ENCODE measurements around the gene TMEM218. TPM values are rescaled to one million over a fixed set of nuclear protein-coding genes. Genes with fewer than 3 reads are reported as not detected.
A peak's percentile ranks its signal among the peaks of the same experiment; 100 is the strongest.

TMEM218 gene
- total RNA-seq, 4 donors from 2014 or later: 2.6 to 18.2 (median 10.6) TPM

GRCh38 chr11:125073616-125074483 is 37.6 kb downstream of the TMEM218 start:
- H3K9me3 ChIP-seq: no peaks in the 10 kb centered on the region
- 79 to 87% methylated on average over 6 to 19 of the region's 19 CpGs for whole genome bisulfite sequencing, 2 donors (ENCODE audit: low coverage in 1 of 2)
- H3K27ac ChIP-seq: no peak overlapping the region
- peaks cover 7% of the 10 kb centered on the region for H3K27me3 ChIP-seq
- peaks cover 0 to 9% (median 0%) of the 10 kb centered on the region in 4 donors for H3K4me1 ChIP-seq
- in situ Hi-C loops (cut with MboI; ENCODE audit: low pct_ligation_motif_present in 1 of 4, low pct_unique_long_range_greater_than_20kb in 1 of 4, low sequenced_read_pairs in 3 of 4): no loop called here
- TF ChIP-seq POLR2AphosphoS5 (IDR thresholded peaks at IDR 0.05): no peak
- no peak for TF ChIP-seq POLR2A (IDR thresholded peaks at IDR 0.05)
- no peak for TF ChIP-seq CTCF (IDR thresholded peaks at IDR 0.05)
- no peak for TF ChIP-seq EP300 (IDR thresholded peaks at IDR 0.05; ENCODE audit: low read depth)
- H3K4me3 ChIP-seq: no peak overlapping the region
- no peaks in the 10 kb centered on the region for H3K36me3 ChIP-seq
- intact Hi-C loops (cut with DNase I; ENCODE audit: low total_unique reads): no loop called here
- no peak for DNase-seq

- Histone ChIP-seq H3K4me1 (peaks cover 0 to 9% (median 0%) of the 10 kb centered on the region in 4 donors), H3K9me3 (no peaks in the 10 kb centered on the region), H3K27ac (peak overlapping the region in 3 of 4 donors; percentile 22 to 57 (median 38)), H3K27me3 (peaks cover 7% of the 10 kb centered on the region), H3K36me3 (no peaks in the 10 kb centered on the region), H3K4me3 (no peak overlapping the region)
- in situ Hi-C loops (cut with MboI; ENCODE audit: low pct_ligation_motif_present in 1 of 4, low pct_unique_long_range_greater_than_20kb in 1 of 4, low sequenced_read_pairs in 3 of 4) (no loop called here), intact Hi-C loops (cut with DNase I; ENCODE audit: low total_unique reads) (no loop called here)
- DNase-seq: no peak
- 86% methylated on average over 12 of the region's 12 CpGs; no CpG with 5 or more reads in 1 of the 2 donors for WGBS, 2 donors (ENCODE audit: low coverage in 1 of 2)
- TF ChIP-seq CTCF (IDR thresholded peaks at IDR 0.05) (no peak), POLR2AphosphoS5 (IDR thresholded peaks at IDR 0.05) (no peak), POLR2A (IDR thresholded peaks at IDR 0.05) (no peak), EP300 (IDR thresholded peaks at IDR 0.05; ENCODE audit: low read depth) (no peak)
Measured at GRCh38 chr11:125072961-125073590, 38.4 kb downstream of the TMEM218 start.

- no peak for TF ChIP-seq CTCF (IDR thresholded peaks at IDR 0.05)
- no peak for TF ChIP-seq EP300 (IDR thresholded peaks at IDR 0.05; ENCODE audit: low read depth)
- TF ChIP-seq POLR2A (IDR thresholded peaks at IDR 0.05): no peak
- no peak for TF ChIP-seq POLR2AphosphoS5 (IDR thresholded peaks at IDR 0.05)
- WGBS, 2 donors (ENCODE audit: low coverage in 1 of 2): 72% methylated on average over 12 of the region's 12 CpGs; no CpG with 5 or more reads in 1 of the 2 donors
- Histone ChIP-seq H3K4me3 (no peak overlapping the region), H3K27me3 (peaks cover 7% of the 10 kb centered on the region), H3K27ac (peak overlapping the region; percentile 26 to 57 (median 49)), H3K9me3 (no peaks in the 10 kb centered on the region), H3K4me1 (peaks cover 0 to 9% (median 0%) of the 10 kb centered on the region in 4 donors), H3K36me3 (no peaks in the 10 kb centered on the region)
- DNase-seq: peak; percentile 58
- intact Hi-C loops (cut with DNase I; ENCODE audit: low total_unique reads): no loop called here
- in situ Hi-C loops (cut with MboI; ENCODE audit: low pct_ligation_motif_present in 1 of 4, low pct_unique_long_range_greater_than_20kb in 1 of 4, low sequenced_read_pairs in 3 of 4): no loop called here
Measured at GRCh38 chr11:125072218-125072960, 39.0 kb downstream of the TMEM218 start.

- Histone ChIP-seq H3K36me3 (no peaks in the 10 kb centered on the region), H3K9me3 (no peaks in the 10 kb centered on the region), H3K4me3 (no peak overlapping the region), H3K27me3 (peaks cover 7% of the 10 kb centered on the region), H3K4me1 (peaks cover 0 to 9% (median 0%) of the 10 kb centered on the region in 4 donors), H3K27ac (peak overlapping the region; percentile 26 to 57 (median 49))
- intact Hi-C loops (cut with DNase I; ENCODE audit: low total_unique reads) (no loop called here), in situ Hi-C loops (cut with MboI; ENCODE audit: low pct_ligation_motif_present in 1 of 4, low pct_unique_long_range_greater_than_20kb in 1 of 4, low sequenced_read_pairs in 3 of 4) (no loop called here)
- DNase-seq: no peak
- TF ChIP-seq EP300 (IDR thresholded peaks at IDR 0.05; ENCODE audit: low read depth) (no peak), CTCF (IDR thresholded peaks at IDR 0.05) (no peak), POLR2A (IDR thresholded peaks at IDR 0.05) (no peak), POLR2AphosphoS5 (IDR thresholded peaks at IDR 0.05) (no peak)
- 68 to 77% methylated on average over 5 to 6 of the region's 6 CpGs for WGBS, 2 donors (ENCODE audit: low coverage in 1 of 2)
Measured at GRCh38 chr11:125071846-125072217, 39.6 kb downstream of the TMEM218 start.

Data from transverse colon (tissue), 4 donors.